K562 treated with DMSO at 1 percent for 24 hours (cell line): Measurements from ENCODE around the gene SLAIN1. TPM values are rescaled to one million over a fixed set of nuclear protein-coding genes. Genes with fewer than 3 reads are reported as not detected.

Experiments used
- total RNA-seq: library from RNA; unstranded; fragments of 300-600 nt; gene quantifications from 2 replicates; pipeline ENCODE4 v1.2.3, GENCODE V29; 2022; ENCODE audit warnings: low read depth; ENCODE audit not compliant: insufficient read depth

SLAIN1 gene
- total RNA-seq: 0.19 TPM in 1 of 2 replicates, not detected in the other

DNA sequence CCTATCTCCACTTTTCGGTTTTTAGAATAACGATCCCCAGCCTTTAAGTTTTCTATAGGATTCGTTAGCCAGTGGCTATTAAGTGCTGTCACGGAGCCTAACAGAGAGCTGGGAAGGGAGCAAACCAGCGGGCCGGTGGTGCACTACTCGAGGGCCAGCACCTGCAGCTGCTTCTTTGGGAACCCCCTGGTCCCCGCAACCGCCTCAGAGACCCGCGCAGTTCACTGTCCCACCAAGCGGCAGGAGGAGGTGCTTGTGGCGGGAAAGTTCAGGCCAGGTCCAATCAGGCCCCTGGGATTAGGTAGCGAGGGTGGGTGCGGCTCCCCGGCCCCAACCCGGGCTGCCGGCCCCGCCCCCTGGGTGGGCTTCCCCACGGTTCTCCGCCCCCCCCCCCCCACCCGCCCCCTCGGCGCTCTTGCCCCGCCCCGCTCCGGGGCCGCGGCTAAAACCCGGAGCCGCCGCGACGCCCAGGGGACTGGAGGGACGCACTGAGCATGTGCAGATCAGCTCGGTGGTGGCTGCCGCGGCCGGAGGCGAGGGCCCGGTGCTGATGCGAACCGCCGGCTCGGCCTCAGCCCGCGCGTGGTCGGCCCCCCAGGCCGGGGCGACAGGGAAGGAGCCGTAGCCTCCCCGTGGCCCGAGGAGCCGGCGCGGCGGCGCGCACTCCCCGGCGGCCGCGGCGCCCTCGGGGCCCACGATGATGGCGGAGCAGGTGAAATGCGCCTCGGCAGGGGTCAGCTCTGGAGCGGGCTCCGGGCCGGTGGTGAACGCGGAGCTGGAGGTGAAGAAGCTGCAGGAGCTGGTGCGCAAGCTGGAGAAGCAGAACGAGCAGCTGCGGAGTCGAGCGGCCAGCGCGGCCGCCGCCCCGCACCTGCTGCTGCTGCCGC, at the start of gene SLAIN1:
Gene SLAIN1, plus strand, starts transcription at position 471 of the 887 bp plus-strand sequence. Its CDS starts 227 bp downstream, at position 698.

Other genes with a start within 250 kb of the SLAIN1 start
- not detected in 2 replicates for gene SCEL, start 162.0 kb upstream of the SLAIN1 start, total RNA-seq
- gene EDNRB, start 221.1 kb downstream of the SLAIN1 start, total RNA-seq: not detected in 2 replicates